Measurements from ENCODE around the gene VWA5B1.

The VWA5B1 gene

DNA sequence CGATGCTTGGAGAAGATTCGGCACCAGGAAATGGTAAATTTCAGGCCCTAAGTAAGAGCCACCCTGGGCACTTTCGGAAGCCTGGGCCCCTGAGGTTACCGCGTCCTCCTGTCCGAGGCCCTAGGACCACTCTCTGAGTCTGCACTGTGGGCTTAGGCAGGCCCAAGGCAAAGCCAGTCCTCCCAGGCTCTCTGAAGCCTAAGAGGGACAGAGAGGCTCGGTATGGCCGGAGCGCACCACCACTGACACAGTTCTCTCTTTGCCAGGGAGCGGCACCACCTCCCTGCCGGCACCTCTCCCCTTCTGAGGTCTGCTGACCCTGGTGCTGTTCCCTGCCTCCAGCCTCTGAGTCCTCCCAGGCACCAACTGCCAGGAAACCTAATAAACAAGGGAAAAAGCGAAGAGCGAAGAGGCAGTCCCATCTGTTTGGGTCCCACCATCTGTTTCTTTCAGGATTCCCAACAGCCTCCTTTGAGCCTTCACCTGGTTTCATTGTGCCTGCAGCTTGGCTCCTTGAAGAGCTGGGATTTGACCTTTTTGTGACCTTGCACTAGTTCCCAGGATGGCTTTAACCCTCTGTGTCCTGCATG, 57.7 kb downstream of the VWA5B1 start:
- no peak for DNase-seq (ENCODE audit: low spot score)

DNA sequence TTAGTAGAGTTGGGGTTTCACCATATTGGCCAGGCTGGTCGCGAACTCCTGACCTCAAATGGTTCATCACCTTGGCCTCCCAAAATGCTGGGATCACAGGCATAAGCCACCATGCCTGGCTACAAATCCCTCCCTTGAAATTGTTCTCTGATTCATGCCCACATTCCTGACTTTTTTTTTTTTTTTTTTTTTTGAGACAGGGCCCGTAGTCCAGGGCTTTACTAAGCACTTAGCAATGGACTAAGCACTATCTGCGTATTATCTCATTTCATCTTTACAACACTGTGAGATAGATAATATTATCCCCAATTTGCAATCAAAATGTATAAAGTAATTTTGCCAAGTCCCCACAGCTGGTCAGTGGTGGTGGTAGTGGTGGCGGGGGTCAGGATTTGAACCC, 58.9 kb downstream of the VWA5B1 start:
- DNase-seq (ENCODE audit: low spot score): no peak

DNA sequence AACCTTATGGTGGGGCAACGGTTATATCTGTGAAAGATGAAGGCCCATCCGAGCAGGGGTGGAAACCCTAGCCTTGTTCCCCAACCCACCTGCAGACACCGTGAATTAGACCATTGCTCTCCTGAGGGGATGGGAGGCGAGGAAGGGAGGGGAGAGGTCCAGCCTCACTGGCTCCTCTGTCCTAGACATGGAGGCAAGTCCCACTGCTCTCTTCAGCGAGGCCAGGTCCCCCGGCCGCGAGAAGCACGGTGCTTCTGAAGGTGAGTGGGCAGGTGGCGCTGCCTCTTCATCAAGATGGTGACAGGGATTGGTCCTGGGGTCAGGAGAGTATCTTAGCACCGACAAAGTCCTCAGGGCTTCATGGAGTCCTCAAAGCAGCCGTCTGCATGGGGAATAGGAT, 59.3 kb downstream of the VWA5B1 start:
- DNase-seq (ENCODE audit: low spot score): no peak

DNA sequence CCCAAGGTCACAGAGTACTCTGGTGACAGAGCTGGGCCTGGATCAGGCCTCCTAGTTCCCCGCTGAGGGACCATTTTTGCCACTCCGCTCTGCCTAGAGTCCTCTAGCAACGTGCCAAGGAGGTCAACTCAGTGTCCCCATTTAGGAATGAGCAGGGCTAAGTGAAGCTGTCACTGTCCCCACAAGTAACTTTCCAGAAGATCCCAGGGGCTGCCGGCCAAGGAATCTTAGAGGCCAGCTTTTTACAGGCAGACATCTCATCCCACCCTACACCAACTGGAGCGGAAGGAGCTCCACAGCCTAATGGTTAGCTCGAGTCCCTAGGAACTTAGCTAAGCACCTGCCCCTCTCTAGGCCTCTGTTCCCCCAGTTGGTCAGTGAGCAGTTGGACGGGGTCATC, 59.7 kb downstream of the VWA5B1 start:
- DNase-seq (ENCODE audit: low spot score): no peak

DNA sequence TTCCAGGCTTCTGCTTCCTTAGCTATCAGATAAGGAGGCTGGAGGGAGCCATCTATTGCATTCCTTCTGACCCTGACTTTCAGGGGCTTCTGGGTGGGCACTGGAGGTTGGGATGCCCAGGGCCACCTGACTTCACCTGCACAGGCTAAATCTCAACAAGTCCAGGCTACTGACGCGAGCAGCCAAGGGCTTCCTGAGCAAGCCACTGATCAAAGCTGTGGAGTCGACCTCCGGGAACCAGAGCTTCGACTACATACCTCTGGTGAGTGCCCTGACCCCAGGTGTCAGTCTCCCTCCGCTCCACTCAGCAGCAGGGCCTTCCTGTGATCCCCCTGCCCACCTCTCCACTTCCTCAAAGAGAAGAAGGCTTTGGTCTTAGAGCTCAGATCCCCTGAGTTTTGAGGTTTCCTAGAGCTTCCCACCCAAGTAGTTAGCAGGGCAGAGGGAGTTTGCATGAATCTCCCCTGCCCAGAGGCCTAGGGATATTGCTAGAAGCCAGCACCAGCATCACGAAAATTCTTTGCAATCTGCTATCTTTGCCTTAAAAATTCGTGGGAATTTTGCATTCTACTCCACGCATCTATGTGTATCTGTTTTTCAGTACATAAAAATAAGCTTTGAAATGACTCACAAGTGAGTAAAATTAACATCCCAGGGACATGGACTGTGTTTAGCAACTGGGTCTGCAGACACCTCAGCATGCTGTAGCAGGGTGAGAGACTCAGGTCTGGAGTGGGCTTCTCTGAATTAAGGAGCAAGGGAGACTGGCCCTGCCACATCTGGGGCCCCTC, 61.4 kb downstream of the VWA5B1 start:
- no peak for DNase-seq (ENCODE audit: low spot score)

DNA sequence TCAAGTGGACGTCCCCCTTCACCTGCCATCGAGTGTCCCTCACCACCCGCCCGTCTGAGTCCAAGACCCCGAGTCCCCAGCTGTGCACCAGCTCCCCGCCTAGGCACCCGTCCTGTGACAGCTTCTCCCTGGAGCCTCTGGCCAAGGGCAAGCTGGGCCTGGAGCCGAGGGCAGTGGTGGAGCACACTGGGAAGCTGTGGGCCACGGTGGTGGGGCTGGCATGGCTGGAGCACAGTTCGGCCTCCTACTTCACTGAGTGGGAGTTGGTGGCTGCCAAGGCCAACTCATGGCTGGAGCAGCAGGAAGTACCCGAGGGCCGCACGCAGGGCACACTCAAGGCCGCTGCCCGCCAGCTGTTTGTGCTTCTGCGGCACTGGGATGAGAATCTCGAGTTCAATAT, 63.2 kb downstream of the VWA5B1 start:
- DNase-seq (ENCODE audit: low spot score): no peak

DNA sequence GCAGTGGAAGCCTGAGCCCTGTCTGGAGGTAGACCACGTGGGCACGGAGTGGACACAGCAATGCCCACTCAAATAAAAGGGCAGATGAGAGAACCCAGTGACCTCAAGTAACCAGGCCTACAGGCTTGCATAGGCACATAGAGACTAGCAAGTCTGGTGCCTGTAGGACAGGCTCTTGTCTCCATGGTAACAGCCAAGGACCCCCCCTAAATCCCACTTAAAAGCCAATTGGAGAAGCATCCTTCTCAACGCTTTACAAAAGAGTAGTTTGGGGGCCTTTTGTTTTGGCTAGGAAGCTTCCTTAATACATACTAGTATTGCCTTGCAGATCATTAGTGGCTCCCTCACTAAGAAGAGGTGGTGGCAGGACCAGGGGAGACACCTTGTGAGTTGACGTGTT, 63.9 kb downstream of the VWA5B1 start:
- no peak for DNase-seq (ENCODE audit: low spot score)

DNA sequence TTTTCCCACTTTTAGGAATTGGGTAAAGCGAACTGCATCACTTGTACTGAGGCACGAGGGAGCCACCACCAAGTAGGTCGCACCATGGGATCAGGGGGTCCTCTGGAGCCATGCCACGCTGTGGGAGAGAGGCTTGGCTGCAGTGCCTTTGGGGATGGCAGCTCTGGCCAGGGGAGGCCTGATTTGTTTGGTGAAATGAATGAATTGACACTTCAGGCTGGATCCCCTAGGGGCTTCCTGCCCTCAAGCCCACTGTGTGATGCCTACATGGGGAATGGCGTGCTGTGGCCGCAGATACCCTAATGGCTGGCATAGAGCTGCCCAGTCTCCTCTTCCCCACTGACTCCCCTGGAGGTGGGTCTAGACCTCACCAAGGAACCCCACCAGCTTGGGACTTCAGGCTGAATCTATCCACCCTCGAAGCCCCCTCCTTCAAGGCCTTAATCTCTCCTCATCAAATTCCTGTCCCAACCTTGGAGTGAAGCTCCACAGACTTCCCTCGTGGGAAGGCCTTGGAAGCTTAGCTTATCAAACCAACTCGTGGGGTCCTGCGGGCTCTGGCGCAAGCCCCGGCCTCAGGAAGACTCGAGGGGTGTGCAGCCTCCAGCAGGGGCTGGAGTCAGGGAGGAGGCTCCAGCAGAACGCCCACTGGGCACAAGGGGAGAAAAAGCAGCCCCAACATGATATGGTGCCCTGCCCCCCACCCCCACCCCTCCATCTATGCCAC, 64.6 kb downstream of the VWA5B1 start:
- no peak for DNase-seq (ENCODE audit: low spot score)

DNA sequence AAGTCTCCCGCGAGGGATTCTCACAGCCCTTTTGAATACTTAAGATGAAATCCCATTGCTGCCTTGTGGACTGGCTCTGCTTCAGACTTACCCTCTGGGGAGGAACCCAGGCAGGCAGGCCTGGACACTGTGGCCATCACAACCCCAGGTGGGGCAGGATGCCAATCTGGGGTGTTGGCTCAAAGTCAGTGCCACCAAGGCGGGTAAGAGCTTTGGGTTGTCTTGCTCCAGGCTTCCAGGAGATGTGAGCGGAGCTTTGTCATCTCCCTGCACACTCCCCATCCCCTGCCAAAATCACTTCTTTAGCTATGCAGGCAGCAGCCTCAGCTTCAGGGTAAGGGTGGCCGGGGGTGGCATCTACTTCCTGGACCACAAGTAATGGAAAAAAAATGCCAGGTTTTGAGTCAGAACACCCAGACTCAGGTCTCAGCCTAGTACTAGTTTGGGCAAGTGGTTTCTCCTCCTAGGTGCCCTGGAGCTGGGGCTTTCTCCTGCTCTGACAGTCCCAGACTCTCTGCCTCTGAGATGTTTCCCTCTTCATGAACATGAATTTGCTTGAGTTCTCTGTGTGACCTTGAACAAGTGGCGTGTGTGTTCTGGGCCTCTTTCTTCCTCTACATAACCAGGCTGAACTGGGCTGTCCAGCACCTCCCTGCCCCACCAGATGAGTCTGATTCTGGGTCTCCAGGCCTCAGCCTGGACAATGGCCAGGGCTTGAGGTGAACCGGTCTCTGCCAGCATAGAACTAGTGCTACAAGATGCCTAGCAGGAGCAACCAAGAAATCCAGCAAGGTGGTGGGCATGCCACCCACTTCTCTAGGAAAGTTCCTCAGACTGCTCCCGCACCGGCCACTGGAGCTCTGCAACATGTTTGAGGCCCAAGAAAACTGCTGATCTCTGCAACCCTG, 65.4 kb downstream of the VWA5B1 start:
- no peak for DNase-seq (ENCODE audit: low spot score)

DNA sequence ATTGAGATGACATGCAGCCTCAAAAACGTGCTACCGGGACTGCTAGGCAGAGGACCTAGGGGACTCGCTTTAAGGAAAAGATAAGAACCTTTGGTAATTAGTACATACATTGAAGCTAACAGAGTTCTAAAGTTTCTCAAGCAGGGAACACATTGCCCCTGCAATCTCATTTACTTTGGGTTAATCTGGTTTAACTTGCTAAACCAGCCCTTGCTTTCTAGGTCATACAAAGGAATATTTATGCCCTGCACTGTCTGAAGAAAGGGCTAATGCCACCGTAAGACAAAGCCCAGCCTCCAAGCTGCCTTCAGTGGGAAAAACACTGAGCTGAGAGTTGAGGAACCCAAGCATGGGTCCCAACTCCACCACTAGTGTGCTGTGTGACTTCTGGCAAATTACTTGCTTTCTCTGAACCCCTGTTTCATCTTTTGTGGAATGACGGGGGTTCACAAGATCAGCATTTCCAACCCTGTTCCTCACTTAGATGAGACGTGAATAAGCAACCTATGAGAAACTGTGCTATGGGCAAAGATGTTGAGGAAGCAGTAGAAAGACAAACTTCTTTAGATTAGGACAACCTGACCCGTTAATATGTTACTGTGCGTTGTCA, 66.3 kb downstream of the VWA5B1 start:
- no peak for DNase-seq (ENCODE audit: low spot score)

DNA sequence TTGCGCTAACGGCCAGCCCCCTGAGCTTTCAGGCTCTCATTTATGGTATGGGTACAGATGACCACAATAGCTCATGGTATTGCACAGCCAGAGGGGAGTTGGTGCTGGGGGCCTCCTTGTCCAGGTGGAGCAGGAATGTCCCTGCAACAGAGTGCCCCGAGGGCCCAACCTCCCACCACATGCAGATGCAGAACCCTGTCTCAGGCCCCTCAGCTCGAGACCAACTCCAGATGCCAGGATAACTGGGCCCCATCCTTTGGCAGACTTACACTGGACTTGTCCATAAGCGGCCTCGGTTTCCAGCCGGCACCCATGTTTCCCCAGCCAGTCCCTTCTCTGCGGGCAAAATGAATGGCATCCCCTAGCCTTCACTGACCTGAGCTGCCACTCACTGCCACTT, 67.1 kb downstream of the VWA5B1 start:
- no peak for DNase-seq (ENCODE audit: low spot score)

DNA sequence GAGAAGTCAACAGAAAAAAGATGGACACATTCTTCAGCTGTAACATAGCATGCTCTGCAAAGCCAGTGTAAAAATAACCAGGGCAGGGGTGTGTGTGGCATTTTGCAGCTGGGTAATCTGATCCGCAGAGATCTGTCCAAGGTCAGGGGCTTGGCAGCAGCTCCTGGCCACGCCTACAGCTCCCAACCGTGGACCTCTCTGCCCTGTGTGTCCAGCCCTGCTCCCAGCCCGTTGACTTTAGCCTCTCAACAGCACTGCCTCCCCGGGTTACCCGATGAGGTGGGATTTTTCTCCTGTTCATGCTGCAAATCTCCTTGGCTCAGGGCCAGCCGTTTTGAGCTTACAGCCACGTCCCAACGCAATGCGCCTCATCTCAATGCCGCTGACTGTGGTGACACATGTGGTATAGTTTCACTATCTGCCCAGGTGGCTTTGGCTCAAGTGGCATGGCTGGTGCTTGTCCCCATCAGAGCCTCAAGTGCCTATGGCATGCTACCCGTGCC, 68.1 kb downstream of the VWA5B1 start:
- DNase-seq (ENCODE audit: low spot score): peak; percentile 51

DNA sequence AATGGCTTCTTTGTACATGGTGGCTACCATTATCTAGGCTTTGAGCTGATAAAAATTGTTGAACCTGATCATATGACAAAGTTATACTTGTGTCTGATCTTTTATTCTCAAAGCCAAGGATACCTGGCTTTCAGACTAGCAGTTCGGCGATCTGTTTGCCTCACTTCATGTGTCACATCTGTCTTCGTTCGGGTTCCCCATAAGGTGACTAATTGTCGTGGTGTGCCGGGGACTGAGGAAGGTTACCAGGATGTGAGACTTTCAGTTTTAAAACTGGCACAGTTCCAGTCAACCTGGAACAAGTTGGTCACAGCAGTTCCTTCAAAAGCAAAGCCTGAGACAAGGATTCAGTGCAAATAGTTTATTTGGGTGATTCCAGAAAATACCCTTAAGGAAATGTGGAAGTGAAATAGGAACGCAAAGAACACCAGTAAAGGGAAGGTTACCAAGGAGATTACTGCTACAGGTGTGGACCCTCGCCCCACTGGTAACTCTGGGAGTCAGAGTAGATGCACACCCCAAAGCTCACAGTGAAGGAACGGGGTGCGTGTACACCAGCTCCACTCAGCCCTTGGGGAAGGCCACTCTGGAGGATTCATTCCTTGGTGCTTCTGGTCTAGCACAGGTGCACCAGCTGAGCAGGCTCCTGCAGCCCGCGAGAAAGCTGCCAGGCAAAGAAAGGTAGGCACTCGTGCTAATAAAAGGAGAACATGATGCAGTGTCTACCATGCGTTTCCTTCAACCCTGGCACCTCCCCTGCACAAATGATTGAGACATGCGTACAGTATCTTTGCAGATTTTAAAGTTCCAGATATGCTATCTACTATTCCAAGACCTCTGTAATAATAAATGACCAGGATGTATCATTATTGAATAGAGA, 69.0 kb downstream of the VWA5B1 start:
- DNase-seq (ENCODE audit: low spot score): no peak

DNA sequence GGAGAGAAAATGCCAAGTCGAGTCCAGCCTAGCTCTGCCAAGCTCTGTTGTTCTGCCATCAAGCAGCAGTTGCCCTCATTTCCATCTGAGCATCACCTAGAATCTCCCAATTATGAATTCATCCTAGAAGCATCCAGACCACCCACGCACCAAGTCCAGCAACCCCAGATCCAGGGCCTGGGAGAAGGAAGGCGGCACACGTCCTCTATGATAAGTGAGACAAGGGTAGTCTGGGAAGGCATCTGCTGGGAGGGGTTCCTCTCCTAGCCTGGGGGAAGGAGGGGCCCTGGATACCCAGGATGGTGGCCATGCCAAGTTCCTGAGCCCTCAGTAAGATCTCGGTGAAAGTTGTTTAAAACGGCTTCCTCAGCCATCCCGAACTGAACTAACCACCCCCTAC, 70.7 kb downstream of the VWA5B1 start:
- no peak for DNase-seq (ENCODE audit: low spot score)

DNA sequence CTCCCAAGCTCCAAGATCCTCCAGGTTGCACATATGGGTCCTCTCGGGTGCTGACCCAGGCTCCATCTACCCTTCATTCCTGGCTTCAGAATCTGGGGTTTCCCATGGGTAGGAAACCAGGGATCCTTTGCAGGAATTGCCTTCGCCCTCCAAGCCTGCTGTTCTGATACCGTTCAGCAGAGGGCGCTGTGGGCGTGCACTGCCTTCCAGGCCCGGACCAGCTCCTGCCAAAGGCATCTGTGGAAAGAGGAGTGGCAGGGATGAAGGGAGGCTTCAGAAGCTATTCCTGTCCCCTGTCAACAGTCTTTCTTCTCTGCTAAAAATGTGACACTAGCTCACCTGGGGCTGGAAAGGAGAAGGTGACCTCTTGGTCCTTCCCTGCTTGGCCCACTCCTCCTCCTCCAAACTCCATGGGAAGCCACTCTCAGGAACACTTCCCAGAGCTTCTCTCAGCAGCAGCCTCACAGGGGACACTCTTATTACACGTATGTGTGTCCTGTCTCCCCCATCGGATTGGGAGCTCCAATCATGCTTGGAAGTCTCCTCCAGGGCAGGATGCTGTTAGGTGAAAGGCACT, 71.2 kb downstream of the VWA5B1 start:
- peak; percentile 84 for DNase-seq (ENCODE audit: low spot score)

DNA sequence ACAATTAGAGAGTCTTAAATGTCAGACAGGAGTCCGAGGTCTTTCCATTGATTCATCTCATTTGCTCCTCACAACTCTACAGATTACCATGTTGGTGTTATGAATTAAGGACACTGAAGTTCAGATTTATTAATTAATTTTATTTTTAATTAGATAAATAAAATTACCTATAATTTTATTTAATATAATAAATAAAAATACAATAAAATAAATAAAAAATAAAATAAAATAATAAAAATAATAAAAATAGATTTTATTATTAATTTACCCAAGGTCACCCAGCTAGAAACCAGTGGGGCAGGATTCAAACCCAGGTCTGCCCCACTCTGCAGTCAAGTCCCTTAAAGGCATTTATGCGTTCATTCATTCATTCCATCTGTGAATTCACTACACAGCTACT, 72.2 kb downstream of the VWA5B1 start:
- no peak for DNase-seq (ENCODE audit: low spot score)

DNA sequence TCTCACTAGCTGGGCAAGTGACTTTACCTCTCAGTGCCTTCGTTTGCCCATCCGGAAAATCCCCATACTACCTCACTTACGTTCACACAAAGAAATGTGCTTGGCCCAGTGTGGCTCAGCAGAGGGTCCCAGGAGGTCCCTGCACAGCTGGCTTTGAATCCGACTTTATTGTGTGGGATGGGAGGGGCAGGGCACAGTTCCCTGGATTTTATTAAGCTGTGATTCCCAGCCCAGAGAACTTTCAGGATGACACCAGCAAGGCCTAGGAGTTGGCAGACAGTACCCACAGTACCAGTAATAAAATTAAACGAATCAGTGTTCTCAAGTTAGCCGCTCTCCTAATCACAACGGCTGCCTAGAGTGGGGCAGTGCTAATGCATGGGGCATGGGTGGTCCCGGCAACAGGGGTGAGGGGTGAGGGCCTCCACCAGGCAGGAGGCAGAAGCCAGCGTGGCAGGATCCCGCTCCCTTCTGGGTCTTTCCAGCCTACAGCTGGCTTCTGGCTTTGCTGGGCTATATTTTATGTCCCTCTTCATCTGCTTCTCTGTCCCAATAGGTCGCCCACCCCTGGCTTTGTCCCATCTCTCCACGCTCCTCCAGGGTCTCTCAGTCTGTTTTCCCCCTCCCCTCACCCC, 74.9 kb downstream of the VWA5B1 start:
- DNase-seq (ENCODE audit: low spot score): no peak

DNA sequence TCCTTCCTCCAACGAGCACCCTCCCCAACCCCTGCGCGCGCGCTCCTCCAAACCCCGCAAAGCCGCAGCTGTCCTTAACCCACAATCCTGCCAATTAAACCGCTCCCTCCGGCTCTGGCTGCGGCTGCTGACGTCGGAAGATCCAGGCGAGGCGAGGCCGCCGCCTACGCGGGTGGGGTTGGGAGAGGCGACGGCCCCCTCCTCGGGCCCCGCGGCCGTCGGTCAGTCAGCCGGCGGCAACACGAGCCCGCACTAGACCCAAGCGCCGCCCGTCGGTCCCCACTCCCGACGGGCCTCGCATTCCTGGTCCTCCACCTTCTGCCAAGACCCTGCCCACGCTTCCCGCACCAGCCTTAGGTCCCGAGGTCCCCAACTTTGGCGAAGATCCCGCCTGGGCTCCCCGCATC, 75.4 kb downstream of the VWA5B1 start:
- DNase-seq (ENCODE audit: low spot score): no peak

DNA sequence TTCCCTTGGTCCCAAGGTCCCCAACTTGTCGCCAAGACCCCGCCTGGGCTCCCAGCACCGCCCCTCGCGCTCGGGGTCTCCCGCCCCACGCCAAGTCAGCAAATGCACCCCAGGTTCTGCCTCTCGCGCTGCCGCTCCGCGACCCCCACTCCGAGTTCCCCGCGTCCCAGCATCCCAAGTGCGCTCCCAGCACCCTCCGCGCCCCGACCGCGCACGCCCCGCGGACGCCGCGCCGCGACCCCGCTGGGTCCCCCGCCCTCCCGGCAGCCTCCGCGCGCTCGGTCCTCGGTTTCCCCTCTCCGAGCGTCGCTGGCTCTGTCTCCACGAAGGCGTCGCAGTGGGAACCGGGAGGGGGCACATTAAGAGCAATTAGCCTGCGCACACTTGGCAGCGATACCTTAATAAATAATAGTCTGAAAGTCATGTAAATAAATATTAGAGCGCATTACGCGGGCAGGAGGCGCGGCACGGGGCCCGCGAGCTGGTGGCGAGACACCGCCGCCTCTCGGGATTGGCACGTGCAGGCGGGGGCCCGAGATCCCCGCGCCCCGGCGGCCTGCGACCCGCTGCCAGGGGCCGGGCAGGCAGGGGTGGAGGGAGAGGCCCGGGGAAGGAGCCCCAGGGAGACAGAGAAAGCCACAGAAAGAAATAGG, 75.9 kb downstream of the VWA5B1 start:
- DNase-seq (ENCODE audit: low spot score): no peak

Data from AG08395 (cell line).